Peyer's patch (tissue), 4 donors: ENCODE results near the gene ZNF429.
"Not testable (repeated sequence)": the region's sequence is repeated elsewhere in the genome, so short reads cannot be mapped to it uniquely, and the experiment has no call there.

Source experiments
- CTCF ChIP-seq, 6 experiments: fragments of 450-650 bp in 4 of 6; fragments of 200-600 bp in 2 of 6; sonication (generic) in 1 of 6; IDR thresholded peaks; one replicate each; pipeline ENCODE4 v1.5.1; 2017 to 2019; ENCODE audit warnings: antibody characterized with exemption in 6 of 6, mild to moderate bottlenecking in 3 of 6, moderate library complexity in 1 of 6
- POLR2A ChIP-seq, 2 donors: fragments of 450-650 bp; IDR thresholded peaks; one replicate each; pipeline ENCODE4 v1.5.1; 2017; ENCODE audit warnings: antibody characterized with exemption in 2 of 2, mild to moderate bottlenecking in 2 of 2, moderate library complexity in 2 of 2

GRCh38 chr19:21567806-21568205 lies 62.4 kb downstream of the ZNF429 start:
- not testable (repeated sequence) for TF ChIP-seq CTCF, POLR2A (IDR thresholded peaks at IDR 0.05)
